OCI-LY3 (cell line): ENCODE measurements around the gene CCNE1.

Experiments used
- H2AFZ ChIP-seq: fragments of 200-600, 300-600 bp; shearing (Covaris generic); 2 replicates; pipeline ENCODE4 v1.6.0; 2014; ENCODE audit warnings: antibody characterized with exemption, low read depth, low read length
- H3K27ac ChIP-seq: fragments of 200-600, 300-600 bp; sonication (generic); 2 replicates; pipeline ENCODE4 v1.5.1; 2014; ENCODE audit warnings: mild to moderate bottlenecking, low read length, moderate library complexity, mixed read lengths
- H3K27me3 ChIP-seq: fragments of 200-600, 300-600 bp; sonication (generic); 2 replicates; pipeline ENCODE4 v1.6.1; 2014; ENCODE audit warnings: low read depth, low read length, mixed read lengths
- H3K36me3 ChIP-seq: fragments of 200-600, 300-600 bp; sonication (generic); replicated peaks from 2 replicates; pipeline ENCODE3; 2014; ENCODE audit warnings: low read depth, low read length, mixed read lengths
- H3K4me1 ChIP-seq: fragments of 300-600, 200-600 bp; sonication (generic); 2 replicates; pipeline ENCODE4 v1.6.1; 2014; ENCODE audit warnings: low read length, mixed read lengths
- H3K4me2 ChIP-seq: fragments of 200-600, 300-600 bp; sonication (generic); 2 replicates; pipeline ENCODE4 v1.6.1; 2014; ENCODE audit warnings: low read length, mixed read lengths
- H3K4me3 ChIP-seq: fragments of 300-600, 200-600 bp; sonication (generic); 2 replicates; pipeline ENCODE4 v1.5.1; 2014; ENCODE audit warnings: antibody characterized with exemption, mild to moderate bottlenecking, low read length, moderate library complexity
- H3K79me2 ChIP-seq: fragments of 300-600, 200-600 bp; shearing (Covaris generic); 2 replicates; pipeline ENCODE4 v1.6.1; 2014; ENCODE audit warnings: mild to moderate bottlenecking, low read length, mixed read lengths
- H3K9ac ChIP-seq: fragments of 300-600, 200-600 bp; shearing (Covaris generic); 2 replicates; pipeline ENCODE4 v1.6.0; 2014; ENCODE audit warnings: mild to moderate bottlenecking, low read length, moderate library complexity
- H3K9me3 ChIP-seq: fragments of 200-600, 300-600 bp; shearing (Covaris generic); 2 replicates; pipeline ENCODE4 v1.6.1; 2014; ENCODE audit warnings: low read length, mixed read lengths; ENCODE audit not compliant: insufficient read depth
- H4K20me1 ChIP-seq: fragments of 200-600, 300-600 bp; sonication (generic); 2 replicates; pipeline ENCODE4 v1.6.1; 2016; ENCODE audit warnings: low read length, mixed read lengths; ENCODE audit not compliant: insufficient read depth
- EZH2phosphoT487 ChIP-seq: fragments of 200-600 bp; shearing (Covaris generic); IDR thresholded peaks from 2 replicates; pipeline ENCODE4 v1.6.1; 2018; ENCODE audit warnings: antibody characterized with exemption, mixed run types, low read depth
- TF ChIP-seq, protein P1 (sequence below): fragments of 200-600, 300-600 bp; sonication (generic); IDR thresholded peaks from 2 replicates; pipeline ENCODE4 v1.5.1; 2014; ENCODE audit warnings: antibody characterized with exemption, low read length, low read depth

Gene CCNE1

DNA sequence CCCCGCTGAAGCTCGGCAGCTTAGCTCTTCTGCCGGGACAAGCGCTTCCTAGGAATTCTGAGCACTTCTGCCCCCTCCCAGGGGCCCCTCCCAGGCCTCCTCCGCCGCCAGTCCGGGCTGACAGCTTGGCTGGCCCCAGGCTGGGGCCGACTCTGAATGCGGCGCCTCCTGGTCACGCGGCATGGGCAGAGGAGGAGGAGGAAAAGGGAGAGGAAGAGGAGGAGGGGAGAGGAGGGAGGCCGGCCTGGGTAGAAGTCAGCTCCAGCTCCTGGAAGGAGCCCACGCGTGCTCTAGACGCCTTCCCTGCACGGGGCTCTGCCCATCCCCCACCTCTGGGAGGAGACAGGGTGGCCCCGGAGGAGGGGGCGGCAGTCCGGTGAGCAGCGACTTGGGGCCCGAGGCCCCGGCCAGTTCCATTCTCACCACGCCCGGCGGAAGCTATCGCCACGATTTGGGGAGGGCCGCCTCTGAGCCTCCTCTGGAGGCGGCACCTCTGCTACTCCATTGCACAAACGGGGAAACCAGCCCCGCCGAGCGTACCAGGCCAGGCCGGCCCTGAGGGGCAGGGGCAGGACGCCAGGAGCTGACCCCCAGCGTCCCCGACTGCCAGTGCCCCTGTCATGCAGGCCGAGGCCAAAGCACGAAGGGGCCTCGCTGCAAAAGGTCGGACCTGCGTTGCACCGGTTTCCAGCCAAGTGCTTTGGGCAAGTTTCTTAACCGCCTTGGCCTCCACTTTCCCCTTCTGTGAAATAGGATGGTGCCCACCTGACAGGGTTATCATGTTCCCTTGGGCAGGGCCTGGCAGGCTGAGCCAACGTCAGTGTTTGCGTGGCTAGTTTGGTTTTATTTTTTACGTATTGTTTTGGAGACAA is 31.6 kb downstream of the CCNE1 start:
- Histone ChIP-seq H3K27ac (no peak overlapping the region), H2AFZ (no peak overlapping the region), H4K20me1 (no peaks in the 10 kb centered on the region), H3K4me1 (peaks cover 5% of the 10 kb centered on the region; the same call in 1 of the 2 replicates), H3K4me3 (no peak overlapping the region), H3K36me3 (no peaks in the 10 kb centered on the region), H3K27me3 (peaks cover 36% of the 10 kb centered on the region), H3K9me3 (no peaks in the 10 kb centered on the region), H3K4me2 (peak overlapping the region; percentile 49; the same call in 1 of the 2 replicates), H3K9ac (no peak overlapping the region), H3K79me2 (no peaks in the 10 kb centered on the region)
- TF ChIP-seq EZH2phosphoT487, result no peak
- TF ChIP-seq, protein P1, sequence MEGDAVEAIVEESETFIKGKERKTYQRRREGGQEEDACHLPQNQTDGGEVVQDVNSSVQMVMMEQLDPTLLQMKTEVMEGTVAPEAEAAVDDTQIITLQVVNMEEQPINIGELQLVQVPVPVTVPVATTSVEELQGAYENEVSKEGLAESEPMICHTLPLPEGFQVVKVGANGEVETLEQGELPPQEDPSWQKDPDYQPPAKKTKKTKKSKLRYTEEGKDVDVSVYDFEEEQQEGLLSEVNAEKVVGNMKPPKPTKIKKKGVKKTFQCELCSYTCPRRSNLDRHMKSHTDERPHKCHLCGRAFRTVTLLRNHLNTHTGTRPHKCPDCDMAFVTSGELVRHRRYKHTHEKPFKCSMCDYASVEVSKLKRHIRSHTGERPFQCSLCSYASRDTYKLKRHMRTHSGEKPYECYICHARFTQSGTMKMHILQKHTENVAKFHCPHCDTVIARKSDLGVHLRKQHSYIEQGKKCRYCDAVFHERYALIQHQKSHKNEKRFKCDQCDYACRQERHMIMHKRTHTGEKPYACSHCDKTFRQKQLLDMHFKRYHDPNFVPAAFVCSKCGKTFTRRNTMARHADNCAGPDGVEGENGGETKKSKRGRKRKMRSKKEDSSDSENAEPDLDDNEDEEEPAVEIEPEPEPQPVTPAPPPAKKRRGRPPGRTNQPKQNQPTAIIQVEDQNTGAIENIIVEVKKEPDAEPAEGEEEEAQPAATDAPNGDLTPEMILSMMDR, result no peak

DNA sequence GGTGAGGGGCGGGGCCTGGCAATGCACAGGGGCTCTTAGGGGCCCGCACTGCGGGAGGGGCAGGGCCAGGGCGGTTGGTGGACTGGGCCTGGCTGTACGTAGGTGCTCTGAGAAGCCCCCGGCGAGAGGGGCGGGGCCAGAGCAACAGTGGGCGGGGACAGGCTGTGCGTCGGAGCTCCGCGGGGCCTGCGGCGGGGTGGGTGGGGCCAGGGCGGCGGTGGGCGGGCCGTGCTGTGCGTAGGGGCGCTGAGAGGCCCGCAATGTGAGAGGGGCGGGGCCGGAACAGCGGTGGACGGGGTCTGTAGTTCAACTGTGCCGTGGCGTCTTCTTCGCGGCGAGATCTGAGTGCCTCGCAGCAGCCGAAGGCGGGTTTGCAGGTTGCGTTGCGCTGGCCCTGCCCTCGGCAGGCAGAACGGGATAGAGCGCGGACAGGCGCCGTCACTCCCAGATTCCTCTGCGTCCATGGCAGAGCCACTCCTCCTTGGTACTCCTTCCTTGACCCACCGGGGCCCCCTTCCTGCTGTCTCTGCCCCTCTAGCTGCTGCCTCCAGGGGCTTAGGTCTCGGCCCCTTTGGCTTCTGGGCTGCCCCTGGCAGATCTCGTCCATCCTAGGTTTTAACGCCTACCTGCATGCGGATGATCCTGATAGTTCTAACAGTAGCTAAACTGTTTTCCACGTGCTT is 33.2 kb downstream of the CCNE1 start:
- Histone ChIP-seq H3K36me3 (no peaks in the 10 kb centered on the region), H3K4me1 (peaks cover 5% of the 10 kb centered on the region; the same call in 1 of the 2 replicates), H3K4me2 (peak overlapping the region; percentile 95), H4K20me1 (no peaks in the 10 kb centered on the region), H3K79me2 (no peaks in the 10 kb centered on the region), H3K9ac (peak overlapping the region; percentile 62), H3K4me3 (peak overlapping the region; percentile 79), H3K27me3 (peaks cover 33% of the 10 kb centered on the region), H2AFZ (peak overlapping the region; percentile 81), H3K9me3 (no peaks in the 10 kb centered on the region), H3K27ac (no peak overlapping the region)
- TF ChIP-seq, protein P1, result no peak
- no peak for TF ChIP-seq EZH2phosphoT487

DNA sequence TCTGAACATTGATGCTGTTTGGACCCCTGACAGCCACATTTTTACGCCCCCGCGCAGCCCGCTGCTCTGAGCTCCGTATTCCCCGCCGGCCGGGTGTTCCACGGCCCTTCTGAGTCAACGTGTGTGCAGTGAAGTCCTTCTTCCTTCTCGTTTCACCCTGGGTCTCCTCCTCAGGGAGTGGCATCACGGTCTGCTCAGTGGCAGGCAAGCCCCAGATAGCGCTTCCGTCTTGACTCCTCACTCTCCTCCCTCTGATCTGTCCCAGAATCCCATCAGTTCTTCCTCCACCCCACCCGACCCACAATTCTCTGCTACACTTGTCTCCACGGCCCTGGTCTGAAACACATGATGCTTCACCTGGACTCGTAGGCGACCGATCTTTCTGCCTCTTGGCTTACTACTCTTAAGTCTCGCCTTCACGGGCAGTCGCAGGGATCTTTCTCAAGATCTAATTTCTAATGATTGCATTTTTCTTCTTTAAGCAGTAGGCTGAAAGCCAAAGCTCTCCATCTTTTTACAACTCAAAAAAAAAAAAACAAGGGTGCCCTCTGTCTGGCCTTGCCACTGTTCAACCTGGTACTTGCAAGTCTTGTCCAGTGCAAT is 33.9 kb downstream of the CCNE1 start:
- TF ChIP-seq, protein P1, result no peak
- no peak for TF ChIP-seq EZH2phosphoT487
- H2AFZ ChIP-seq, result peak overlapping the region; percentile 81
- H3K4me2 ChIP-seq, result peak overlapping the region; percentile 95
- peak overlapping the region; percentile 79 for H3K4me3 ChIP-seq
- peaks cover 29% of the 10 kb centered on the region for H3K27me3 ChIP-seq
- no peaks in the 10 kb centered on the region for H4K20me1 ChIP-seq
- H3K9me3 ChIP-seq, result no peaks in the 10 kb centered on the region
- peak overlapping the region; percentile 62 for H3K9ac ChIP-seq
- H3K36me3 ChIP-seq, result no peaks in the 10 kb centered on the region
- no peaks in the 10 kb centered on the region for H3K79me2 ChIP-seq
- peaks cover 5% of the 10 kb centered on the region; the same call in 1 of the 2 replicates for H3K4me1 ChIP-seq
- no peak overlapping the region for H3K27ac ChIP-seq

DNA sequence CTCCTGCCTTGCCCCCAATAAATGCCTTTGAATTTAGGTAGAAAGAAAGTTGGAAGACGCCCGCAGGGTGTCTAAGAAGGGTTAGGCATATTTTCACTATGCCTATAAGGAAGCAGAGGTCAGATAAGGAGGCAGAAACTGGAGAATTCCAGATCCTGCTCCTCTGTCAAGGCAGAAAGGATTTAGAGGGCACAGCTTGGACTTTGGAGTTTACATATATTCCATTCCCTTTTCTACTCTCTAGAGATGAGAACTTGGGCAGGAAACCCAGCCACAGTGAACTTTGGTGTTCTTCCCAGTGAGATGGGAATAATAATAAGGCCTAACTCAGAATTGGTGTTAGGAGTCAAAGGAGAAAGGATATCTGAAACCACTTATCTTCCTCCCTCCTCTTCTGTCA is 37.4 kb downstream of the CCNE1 start:
- H3K4me3 ChIP-seq, result no peak overlapping the region
- H3K9ac ChIP-seq, result no peak overlapping the region
- peaks cover 28% of the 10 kb centered on the region for H3K27me3 ChIP-seq
- H3K36me3 ChIP-seq, result no peaks in the 10 kb centered on the region
- H3K4me1 ChIP-seq, result peaks cover 9% of the 10 kb centered on the region; the same call in 1 of the 2 replicates
- no peaks in the 10 kb centered on the region for H3K79me2 ChIP-seq
- no peaks in the 10 kb centered on the region for H3K9me3 ChIP-seq
- no peak overlapping the region for H3K4me2 ChIP-seq
- no peak overlapping the region for H3K27ac ChIP-seq
- no peaks in the 10 kb centered on the region for H4K20me1 ChIP-seq
- TF ChIP-seq EZH2phosphoT487, result no peak
- TF ChIP-seq, protein P1, result no peak
- H2AFZ ChIP-seq, result no peak overlapping the region
